IPS-NIHi7 (cell line): ENCODE results near the gene ZNF561.

ENCODE experiments used
- DNase-seq: peaks from one replicate; pipeline ENCODE4 v3.0.0; 2012; ENCODE audit warnings: mixed read lengths; ENCODE audit errors: extremely low spot score

ZNF561 gene

GRCh38 chr19:9580728-9581127 is 40.3 kb downstream of the ZNF561 start:
- DNase-seq, result no peak

GRCh38 chr19:9570255-9570654 is 50.8 kb downstream of the ZNF561 start:
- no peak for DNase-seq

- DNase-seq, result no peak
Observed at GRCh38 chr19:9566729-9567128, 54.3 kb downstream of the ZNF561 start.

GRCh38 chr19:9565900-9566705 is 54.9 kb downstream of the ZNF561 start:
- DNase-seq, result no peak
